ENCODE data around the gene WDR44.

DNA sequence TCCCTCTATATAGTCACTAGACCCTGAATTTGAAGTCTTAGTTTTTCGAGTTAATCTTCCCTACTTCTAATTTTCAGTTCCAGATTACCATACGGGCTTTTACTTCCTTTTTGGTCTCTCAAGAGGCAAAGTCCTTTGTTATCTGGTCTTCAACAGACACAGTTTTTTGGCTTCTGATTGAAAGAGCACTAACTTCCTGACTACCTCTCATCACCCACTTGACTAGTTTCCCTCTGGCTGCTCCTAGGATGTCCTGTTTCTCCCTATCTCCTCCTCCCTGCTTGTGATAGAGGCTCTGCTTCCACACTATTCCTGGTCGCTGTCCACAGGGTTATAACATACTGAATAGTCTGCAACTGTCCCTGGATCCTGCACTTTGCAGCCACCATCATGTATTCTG is 16.7 kb upstream of the WDR44 start:
- TF ChIP-seq, protein P1, sequence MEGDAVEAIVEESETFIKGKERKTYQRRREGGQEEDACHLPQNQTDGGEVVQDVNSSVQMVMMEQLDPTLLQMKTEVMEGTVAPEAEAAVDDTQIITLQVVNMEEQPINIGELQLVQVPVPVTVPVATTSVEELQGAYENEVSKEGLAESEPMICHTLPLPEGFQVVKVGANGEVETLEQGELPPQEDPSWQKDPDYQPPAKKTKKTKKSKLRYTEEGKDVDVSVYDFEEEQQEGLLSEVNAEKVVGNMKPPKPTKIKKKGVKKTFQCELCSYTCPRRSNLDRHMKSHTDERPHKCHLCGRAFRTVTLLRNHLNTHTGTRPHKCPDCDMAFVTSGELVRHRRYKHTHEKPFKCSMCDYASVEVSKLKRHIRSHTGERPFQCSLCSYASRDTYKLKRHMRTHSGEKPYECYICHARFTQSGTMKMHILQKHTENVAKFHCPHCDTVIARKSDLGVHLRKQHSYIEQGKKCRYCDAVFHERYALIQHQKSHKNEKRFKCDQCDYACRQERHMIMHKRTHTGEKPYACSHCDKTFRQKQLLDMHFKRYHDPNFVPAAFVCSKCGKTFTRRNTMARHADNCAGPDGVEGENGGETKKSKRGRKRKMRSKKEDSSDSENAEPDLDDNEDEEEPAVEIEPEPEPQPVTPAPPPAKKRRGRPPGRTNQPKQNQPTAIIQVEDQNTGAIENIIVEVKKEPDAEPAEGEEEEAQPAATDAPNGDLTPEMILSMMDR (IDR thresholded peaks at IDR 0.05 in 4 of 5, conservative IDR thresholded peaks at IDR 0.05 in 1 of 5): no peak
- TF ChIP-seq POLR2A (IDR thresholded peaks at IDR 0.05): no peak
